Adrenal gland (tissue), 5 donors: ENCODE data around the gene LMX1B.

Source experiments
- CTCF ChIP-seq, 6 experiments: fragments of 450-650 bp in 4 of 6; fragments of 200-600 bp in 2 of 6; sonication (generic) in 1 of 6; IDR thresholded peaks; 1 replicate in 5 of 6; 2 replicates in 1 of 6; pipeline versions ENCODE4 v1.5.1 to v1.8.0; 2016 to 2021; ENCODE audit warnings: antibody characterized with exemption in 6 of 6, mild to moderate bottlenecking in 2 of 6, moderate library complexity in 1 of 6
- POLR2A ChIP-seq, 2 donors: fragments of 450-650 bp; IDR thresholded peaks; one replicate each; pipeline ENCODE4 v1.6.1; 2017; ENCODE audit warnings: antibody characterized with exemption in 2 of 2, mild to moderate bottlenecking in 2 of 2, moderate library complexity in 1 of 2
- donor health status: DM: no; HTN: no; CAD: no.

- TF ChIP-seq CTCF (IDR thresholded peaks at IDR 0.05), result no peak
- no peak for TF ChIP-seq POLR2A (IDR thresholded peaks at IDR 0.05)
Measured at GRCh38 chr9:126619361-126620135, 5.8 kb downstream of the LMX1B start.
